Neutrophil (primary cell): ENCODE results near the gene NOL9.

Source experiments
- H3K27ac ChIP-seq: fragments of 200-600 bp; sonication (generic); 2 replicates; pipeline ENCODE4 v1.5.1; 2016; ENCODE audit warnings: mild to moderate bottlenecking, moderate library complexity
- H3K27me3 ChIP-seq: fragments of 200-600 bp; sonication (generic); 2 replicates; pipeline ENCODE4 v1.6.0; 2016; ENCODE audit warnings: mild to moderate bottlenecking
- H3K36me3 ChIP-seq: fragments of 200-600 bp; sonication (generic); 2 replicates; pipeline ENCODE4 v1.5.1; 2017
- H3K4me1 ChIP-seq, 2 experiments: fragments of 200-600 bp in 1 of 2; sonication (generic) in 1 of 2; 1 replicate in 1 of 2; 2 replicates in 1 of 2; pipeline versions ENCODE4 v1.5.1 to v1.6.1; 2013 to 2016; ENCODE audit warnings: low read depth in 1 of 2, low read length in 1 of 2, mild to moderate bottlenecking in 1 of 2, moderate library complexity in 1 of 2; ENCODE audit not compliant: control insufficient read depth in 1 of 2, insufficient read depth in 1 of 2
- H3K4me3 ChIP-seq, 2 experiments: fragments of 200-600 bp in 1 of 2; sonication (generic) in 1 of 2; 1 replicate in 1 of 2; 2 replicates in 1 of 2; pipeline ENCODE4 v1.5.1; 2013 to 2016; ENCODE audit warnings: low read depth in 1 of 2, low read length in 1 of 2, mild to moderate bottlenecking in 1 of 2, moderate library complexity in 1 of 2
- H3K9me3 ChIP-seq: fragments of 200-600 bp; sonication (generic); 2 replicates; pipeline ENCODE4 v1.5.1; 2016
- TF ChIP-seq, protein P1 (sequence below): fragments of 200-600 bp; sonication (generic); IDR thresholded peaks from 2 replicates; pipeline ENCODE4 v1.5.1; 2016; ENCODE audit warnings: antibody characterized with exemption

The NOL9 gene

GRCh38 chr1:6596886-6597776 is 42.8 kb upstream of the NOL9 start:
- H3K27me3 ChIP-seq = no peaks in the 10 kb centered on the region
- peak overlapping the region; percentile 94 for H3K27ac ChIP-seq
- H3K9me3 ChIP-seq = no peaks in the 10 kb centered on the region
- peaks cover 71% of the 10 kb centered on the region for H3K36me3 ChIP-seq
- H3K4me3 ChIP-seq = peak overlapping the region; percentile 98 to 100
- H3K4me1 ChIP-seq = peaks cover 53 to 72% of the 10 kb centered on the region in 2 experiments
- TF ChIP-seq, protein P1, sequence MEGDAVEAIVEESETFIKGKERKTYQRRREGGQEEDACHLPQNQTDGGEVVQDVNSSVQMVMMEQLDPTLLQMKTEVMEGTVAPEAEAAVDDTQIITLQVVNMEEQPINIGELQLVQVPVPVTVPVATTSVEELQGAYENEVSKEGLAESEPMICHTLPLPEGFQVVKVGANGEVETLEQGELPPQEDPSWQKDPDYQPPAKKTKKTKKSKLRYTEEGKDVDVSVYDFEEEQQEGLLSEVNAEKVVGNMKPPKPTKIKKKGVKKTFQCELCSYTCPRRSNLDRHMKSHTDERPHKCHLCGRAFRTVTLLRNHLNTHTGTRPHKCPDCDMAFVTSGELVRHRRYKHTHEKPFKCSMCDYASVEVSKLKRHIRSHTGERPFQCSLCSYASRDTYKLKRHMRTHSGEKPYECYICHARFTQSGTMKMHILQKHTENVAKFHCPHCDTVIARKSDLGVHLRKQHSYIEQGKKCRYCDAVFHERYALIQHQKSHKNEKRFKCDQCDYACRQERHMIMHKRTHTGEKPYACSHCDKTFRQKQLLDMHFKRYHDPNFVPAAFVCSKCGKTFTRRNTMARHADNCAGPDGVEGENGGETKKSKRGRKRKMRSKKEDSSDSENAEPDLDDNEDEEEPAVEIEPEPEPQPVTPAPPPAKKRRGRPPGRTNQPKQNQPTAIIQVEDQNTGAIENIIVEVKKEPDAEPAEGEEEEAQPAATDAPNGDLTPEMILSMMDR = no peak

- Histone ChIP-seq H3K27ac (peak overlapping the region; percentile 94), H3K4me3 (peak overlapping the region in 1 of 2 experiments; percentile 98), H3K27me3 (no peaks in the 10 kb centered on the region), H3K36me3 (peaks cover 79% of the 10 kb centered on the region), H3K4me1 (peaks cover 61 to 75% of the 10 kb centered on the region in 2 experiments), H3K9me3 (no peaks in the 10 kb centered on the region)
- TF ChIP-seq, protein P1 = no peak
These were observed 42.0 kb upstream of the NOL9 start for GRCh38 chr1:6596351-6596750.

DNA sequence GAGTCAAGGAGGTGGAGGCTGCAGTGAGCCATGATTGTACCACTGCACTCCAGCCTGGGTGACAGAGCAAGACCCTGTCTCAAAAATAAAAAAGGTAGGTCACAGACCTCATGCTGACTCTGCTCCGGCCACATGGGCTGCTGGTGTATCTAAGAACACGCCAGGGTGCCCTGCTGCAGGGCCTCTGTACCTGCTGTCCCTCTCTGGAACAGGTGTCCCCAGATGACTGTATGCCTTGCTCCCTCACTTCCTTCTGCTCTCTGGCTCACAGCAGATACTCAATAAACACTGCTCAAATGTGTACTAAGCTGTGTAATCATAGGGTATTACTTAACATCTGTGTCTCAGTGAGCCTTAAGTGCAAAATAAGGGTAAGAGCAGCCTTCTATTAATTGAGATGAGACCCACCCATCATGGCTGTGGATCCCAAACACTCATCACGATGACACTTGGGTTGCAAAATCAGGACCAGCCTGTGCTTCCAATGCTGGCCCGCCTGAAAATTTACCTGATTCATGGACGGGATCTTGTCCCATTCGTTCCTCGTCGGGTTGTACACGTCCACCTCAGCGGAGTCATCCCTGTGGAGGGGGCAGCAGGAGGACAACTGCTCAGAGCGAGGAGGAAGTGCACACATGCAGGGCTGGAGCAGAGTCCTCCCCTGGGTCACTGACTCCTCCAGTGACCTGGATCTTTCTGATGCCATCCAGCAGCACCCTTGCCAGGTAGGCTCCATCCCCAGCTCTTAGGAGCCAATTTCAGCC is 40.8 kb upstream of the NOL9 start:
- TF ChIP-seq, protein P1 = no peak
- H3K4me1 ChIP-seq = peaks cover 69 to 75% of the 10 kb centered on the region in 2 experiments
- no peaks in the 10 kb centered on the region for H3K9me3 ChIP-seq
- no peaks in the 10 kb centered on the region for H3K27me3 ChIP-seq
- no peak overlapping the region for H3K4me3 ChIP-seq
- peak overlapping the region; percentile 94 for H3K27ac ChIP-seq
- peaks cover 91% of the 10 kb centered on the region for H3K36me3 ChIP-seq

DNA sequence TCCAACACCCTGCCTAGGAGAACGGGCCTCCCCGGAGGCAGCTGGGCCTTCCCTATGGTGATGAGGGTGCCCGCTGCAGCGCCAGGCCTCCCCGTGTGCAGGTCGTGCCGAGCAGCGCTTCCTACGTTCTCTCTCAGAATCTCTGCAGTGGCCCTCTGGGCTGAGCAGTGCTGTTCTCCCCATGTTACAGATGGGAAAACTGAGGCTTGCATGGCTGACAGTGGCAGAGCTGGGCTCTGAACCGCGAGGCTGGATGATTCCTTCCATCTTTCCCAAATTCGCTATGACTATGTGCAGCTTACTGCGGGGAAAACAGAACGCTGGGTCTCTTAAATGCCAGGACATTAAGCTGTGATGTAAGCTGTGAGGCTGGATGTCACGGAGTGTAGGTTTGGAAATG is 39.5 kb upstream of the NOL9 start:
- Histone ChIP-seq H3K9me3 (no peaks in the 10 kb centered on the region), H3K27me3 (no peaks in the 10 kb centered on the region), H3K4me1 (peaks cover 67 to 69% of the 10 kb centered on the region in 2 experiments), H3K27ac (no peak overlapping the region), H3K36me3 (peaks cover 100% of the 10 kb centered on the region), H3K4me3 (no peak overlapping the region)
- TF ChIP-seq, protein P1 = no peak

- H3K36me3 ChIP-seq = peaks cover 100% of the 10 kb centered on the region
- H3K27ac ChIP-seq = peak overlapping the region; percentile 80
- TF ChIP-seq, protein P1 = no peak
- H3K4me1 ChIP-seq = peaks cover 60 to 63% of the 10 kb centered on the region in 2 experiments
- no peak overlapping the region for H3K4me3 ChIP-seq
- no peaks in the 10 kb centered on the region for H3K9me3 ChIP-seq
- no peaks in the 10 kb centered on the region for H3K27me3 ChIP-seq
These were observed 38.7 kb upstream of the NOL9 start for GRCh38 chr1:6592865-6593593.
